Upper lobe of left lung (tissue), 6 donors: ENCODE results near the gene MAST4. TPM values are rescaled to one million over a fixed set of nuclear protein-coding genes. Genes with fewer than 3 reads are reported as not detected.
"Not testable (repeated sequence)": the region's sequence is repeated elsewhere in the genome, so short reads cannot be mapped to it uniquely, and the experiment has no call there.

Experiments used
- ATAC-seq, 2 donors: fragments of 200-7000 bp; cut with Tn5 transposase; one replicate each; pipeline ENCODE4 v1.9.1; 2022; ENCODE audit warnings: mild to moderate bottlenecking in 2 of 2, moderate library complexity in 2 of 2; ENCODE audit not compliant: low FRiP score in 2 of 2
- DNase-seq, 2 donors: peaks; one replicate each; pipeline ENCODE4 v3.0.0-alpha.2; 2019 to 2020
- H3K27ac ChIP-seq, 4 donors: fragments of 200-600 bp; sonication (generic); one replicate each; pipeline ENCODE4 v1.5.1; 2016 to 2019
- H3K27me3 ChIP-seq, 4 donors: fragments of 200-600 bp; sonication (generic); one replicate each; pipeline ENCODE4 v1.5.1; 2017 to 2019
- H3K36me3 ChIP-seq, 4 donors: fragments of 200-600 bp; sonication (generic); one replicate each; pipeline ENCODE4 v1.5.1; 2016 to 2019
- H3K4me1 ChIP-seq, 4 donors: fragments of 200-600 bp; sonication (generic); one replicate each; pipeline ENCODE4 v1.5.1; 2018 to 2019
- H3K4me3 ChIP-seq, 4 donors: fragments of 200-600 bp; sonication (generic); one replicate each; pipeline ENCODE4 v1.5.1; 2017 to 2019; ENCODE audit warnings: mild to moderate bottlenecking in 2 of 4, moderate library complexity in 1 of 4
- H3K9me3 ChIP-seq, 4 donors: fragments of 200-600 bp; sonication (generic); one replicate each; pipeline ENCODE4 v1.5.1; 2018 to 2019
- CTCF ChIP-seq, 6 experiments: fragments of 450-650 bp in 4 of 6; fragments of 200-600 bp in 2 of 6; sonication (generic) in 2 of 6; IDR thresholded peaks; one replicate each; pipeline ENCODE4 v1.5.1; 2016 to 2019; ENCODE audit warnings: antibody characterized with exemption in 6 of 6
- EP300 ChIP-seq, 4 donors: sonication (generic); formaldehyde crosslinking; IDR thresholded peaks; one replicate each; pipeline ENCODE4 v1.5.1; 2017; ENCODE audit warnings: antibody characterized with exemption in 4 of 4, control low read depth in 2 of 4
- POLR2A ChIP-seq, 4 donors: fragments of 450-650 bp; IDR thresholded peaks; one replicate each; pipeline ENCODE4 v1.5.1; 2016 to 2017; ENCODE audit warnings: antibody characterized with exemption in 4 of 4, mild to moderate bottlenecking in 2 of 4
- POLR2AphosphoS5 ChIP-seq, 2 donors: sonication (generic); formaldehyde crosslinking; IDR thresholded peaks; one replicate each; pipeline ENCODE4 v1.5.1; 2017; ENCODE audit warnings: antibody characterized with exemption in 2 of 2
- WGBS, 2 donors: methylation state at CpG; one replicate each; pipeline ENCODE4 v1.1.5; 2017 to 2018; 5-methylcytosine and 5-hydroxymethylcytosine counted together
- total RNA-seq, 6 donors: library from RNA; depleted of rRNA in 4 of 6; stranded (reverse); fragments of >200 nt in 4 of 6; gene quantifications; one replicate each; pipeline versions ENCODE4 v1.1.0 to v1.2.1, GENCODE V29; 2016 to 2021
- donor health status: DM: no; HTN: no; CAD: no; lungs with moderate emphysema.
- donor health status: DM: no; HTN: yes; CAD: no; lungs with severe emphysema.

MAST4 gene
- total RNA-seq, 6 donors from 2014 or later, result 44.8 to 229 (median 66.4) TPM

- ATAC-seq, result no peak
- TF ChIP-seq POLR2A (IDR thresholded peaks at IDR 0.05), result no peak
- no peak for TF ChIP-seq POLR2AphosphoS5 (IDR thresholded peaks at IDR 0.05)
- no peak for TF ChIP-seq EP300 (IDR thresholded peaks at IDR 0.05)
- TF ChIP-seq CTCF (IDR thresholded peaks at IDR 0.05), result no peak
- Histone ChIP-seq H3K27me3 (no peaks in the 10 kb centered on the region), H3K36me3 (peaks cover 0 to 57% (median 12%) of the 10 kb centered on the region in 4 donors), H3K9me3 (no peaks in the 10 kb centered on the region), H3K4me1 (no peaks in the 10 kb centered on the region), H3K4me3 (no peak overlapping the region), H3K27ac (no peak overlapping the region)
- no peak for DNase-seq
- 88 to 90% methylated on average over 7 of the region's 7 CpGs for WGBS, 2 donors
Observed at GRCh38 chr5:67123819-67124218, 527.6 kb downstream of the MAST4 start.

GRCh38 chr5:67124556-67124955, 528.4 kb downstream of the MAST4 start:
- TF ChIP-seq CTCF (IDR thresholded peaks at IDR 0.05) (no peak), EP300 (IDR thresholded peaks at IDR 0.05) (no peak), POLR2AphosphoS5 (IDR thresholded peaks at IDR 0.05) (no peak), POLR2A (IDR thresholded peaks at IDR 0.05) (no peak)
- no peaks in the 10 kb centered on the region for H3K4me1 ChIP-seq
- no peak overlapping the region for H3K27ac ChIP-seq
- ATAC-seq (no peak), DNase-seq (no peak)
- H3K27me3 ChIP-seq, result no peaks in the 10 kb centered on the region
- no peak overlapping the region for H3K4me3 ChIP-seq
- WGBS, 2 donors, result 89 to 93% methylated on average over 4 of the region's 4 CpGs
- no peaks in the 10 kb centered on the region for H3K9me3 ChIP-seq
- peaks cover 0 to 52% (median 9%) of the 10 kb centered on the region in 4 donors for H3K36me3 ChIP-seq

- ATAC-seq, H3K4me3 ChIP-seq, H3K9me3 ChIP-seq, H3K4me1 ChIP-seq, H3K27ac ChIP-seq, DNase-seq, H3K27me3 ChIP-seq: not testable (repeated sequence)
- 90 to 97% methylated on average over 5 of the region's 5 CpGs for WGBS, 2 donors
- H3K36me3 ChIP-seq, result peaks cover 0 to 61% (median 4%) of the 10 kb centered on the region in 4 donors
Observed at GRCh38 chr5:67127347-67127895, 531.2 kb downstream of the MAST4 start.

- H3K4me3 ChIP-seq, result no peak overlapping the region
- peaks cover 0 to 53% (median 6%) of the 10 kb centered on the region in 4 donors for H3K36me3 ChIP-seq
- 76 to 88% methylated on average over 2 of the region's 2 CpGs for WGBS, 2 donors
Observed at GRCh38 chr5:67129768-67130167, 533.6 kb downstream of the MAST4 start.

GRCh38 chr5:67133217-67133616, 537.0 kb downstream of the MAST4 start:
- DNase-seq (no peak), ATAC-seq (no peak)
- no peak for TF ChIP-seq CTCF (IDR thresholded peaks at IDR 0.05)
- H3K36me3 ChIP-seq, result peaks cover 0 to 73% (median 18%) of the 10 kb centered on the region in 4 donors
- H3K9me3 ChIP-seq, result no peaks in the 10 kb centered on the region
- 45 to 48% methylated on average over 2 of the region's 2 CpGs for WGBS, 2 donors
- H3K4me3 ChIP-seq, result no peak overlapping the region
- H3K4me1 ChIP-seq, result no peaks in the 10 kb centered on the region
- H3K27ac ChIP-seq, result no peak overlapping the region
- no peaks in the 10 kb centered on the region for H3K27me3 ChIP-seq

More at GRCh38 chr5:67129768-67130167, 533.6 kb downstream of the MAST4 start:
- no peak for ATAC-seq
- no peak overlapping the region for H3K27ac ChIP-seq
- no peak for DNase-seq
- TF ChIP-seq EP300 (IDR thresholded peaks at IDR 0.05) (no peak), POLR2AphosphoS5 (IDR thresholded peaks at IDR 0.05) (no peak), POLR2A (IDR thresholded peaks at IDR 0.05) (no peak)
- H3K9me3 ChIP-seq, result no peaks in the 10 kb centered on the region
- no peaks in the 10 kb centered on the region for H3K4me1 ChIP-seq
- no peaks in the 10 kb centered on the region for H3K27me3 ChIP-seq

GRCh38 chr5:67133776-67134175, 537.6 kb downstream of the MAST4 start:
- DNase-seq (no peak), ATAC-seq (no peak)
- Histone ChIP-seq H3K27ac (no peak overlapping the region), H3K36me3 (peaks cover 0 to 72% (median 21%) of the 10 kb centered on the region in 4 donors), H3K27me3 (no peaks in the 10 kb centered on the region), H3K4me3 (no peak overlapping the region), H3K9me3 (no peaks in the 10 kb centered on the region), H3K4me1 (no peaks in the 10 kb centered on the region)
- TF ChIP-seq POLR2A (IDR thresholded peaks at IDR 0.05) (no peak), POLR2AphosphoS5 (IDR thresholded peaks at IDR 0.05) (no peak), CTCF (IDR thresholded peaks at IDR 0.05) (no peak), EP300 (IDR thresholded peaks at IDR 0.05) (no peak)
- WGBS, 2 donors, result 87 to 92% methylated on average over 3 of the region's 3 CpGs
